ENCODE results near the gene ZSWIM8.
"Not testable (repeated sequence)": the region's sequence is repeated elsewhere in the genome, so short reads cannot be mapped to it uniquely, and the experiment has no call there.

Gene ZSWIM8

DNA sequence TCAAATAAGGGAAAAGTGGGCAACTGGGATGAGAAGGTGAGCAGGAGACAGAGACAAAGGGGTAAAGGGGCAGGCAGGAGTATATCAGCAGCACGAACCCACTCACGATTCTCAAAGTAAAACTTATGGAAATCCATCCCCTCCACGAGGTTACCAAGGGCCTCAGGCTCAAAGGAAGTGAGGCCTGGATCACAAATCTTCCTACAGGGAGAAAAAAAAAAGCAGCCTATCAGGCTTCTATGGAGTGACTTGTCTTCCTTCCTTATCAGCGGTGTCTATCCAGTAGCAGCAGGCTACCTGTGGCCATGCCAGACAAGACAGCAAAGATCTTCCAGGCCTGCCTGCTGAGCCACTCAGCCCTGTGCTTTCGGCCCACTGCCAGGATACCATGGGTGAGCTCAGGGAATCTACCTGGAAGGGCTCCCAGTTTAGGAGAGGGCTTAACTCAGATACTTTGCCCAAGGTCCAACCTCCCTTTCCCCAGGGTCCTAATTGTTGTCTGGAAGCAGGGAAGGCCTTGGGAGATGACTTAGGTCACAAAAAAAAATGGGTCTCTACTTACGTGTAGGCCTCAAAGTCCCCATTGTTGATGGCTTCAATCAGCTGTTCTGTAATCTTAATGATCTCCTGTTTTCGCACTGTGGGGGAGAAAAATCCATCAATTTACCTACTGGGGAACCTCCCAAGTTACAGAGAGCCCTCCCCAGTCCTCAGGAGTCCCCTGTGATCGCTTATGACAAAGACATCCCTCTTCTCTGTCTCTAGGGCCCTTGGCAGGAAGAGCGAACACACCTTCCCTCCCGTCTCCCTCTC, 31.7 kb downstream of the ZSWIM8 start:
- no peak for DNase-seq

- DNase-seq: no peak
Measured at GRCh38 chr10:73817826-73818225, 32.4 kb downstream of the ZSWIM8 start.

- no peak for DNase-seq
Measured at GRCh38 chr10:73818402-73818801, 33.0 kb downstream of the ZSWIM8 start.

- peak; percentile 38 to 59 for DNase-seq
Measured at GRCh38 chr10:73819081-73819480, 33.7 kb downstream of the ZSWIM8 start.

- no peak for DNase-seq
Measured at GRCh38 chr10:73819513-73820093, 34.2 kb downstream of the ZSWIM8 start.

GRCh38 chr10:73823391-73823790, 38.0 kb downstream of the ZSWIM8 start:
- DNase-seq: no peak

- no peak for DNase-seq
Measured at GRCh38 chr10:73824146-73824725, 38.8 kb downstream of the ZSWIM8 start.

- no peak for DNase-seq
Measured at GRCh38 chr10:73827346-73828089, 42.1 kb downstream of the ZSWIM8 start.

- DNase-seq: no peak
Measured at GRCh38 chr10:73828161-73828560, 42.8 kb downstream of the ZSWIM8 start.

DNA sequence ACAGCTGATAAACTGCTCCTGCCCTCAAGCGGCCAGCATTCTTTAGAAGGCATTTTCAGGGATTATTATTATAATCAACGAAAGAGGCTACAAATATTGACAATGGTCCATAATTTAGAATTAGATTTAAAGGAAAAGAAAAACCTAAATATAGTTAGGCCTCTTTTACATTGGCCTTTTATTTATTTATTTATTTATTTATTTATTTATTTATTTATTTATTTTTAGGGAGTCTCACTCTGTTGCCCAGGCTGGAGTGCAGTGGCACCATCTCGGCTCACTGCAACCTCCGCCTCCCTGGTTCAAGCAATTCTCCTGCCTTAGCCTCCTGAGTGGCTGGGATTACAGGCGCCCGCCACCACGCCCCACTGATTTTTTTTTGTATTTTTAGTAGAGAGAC, 43.7 kb downstream of the ZSWIM8 start:
- not testable (repeated sequence) for DNase-seq

- no peak for DNase-seq
Measured at GRCh38 chr10:73836427-73836980, 51.1 kb downstream of the ZSWIM8 start.

DNA sequence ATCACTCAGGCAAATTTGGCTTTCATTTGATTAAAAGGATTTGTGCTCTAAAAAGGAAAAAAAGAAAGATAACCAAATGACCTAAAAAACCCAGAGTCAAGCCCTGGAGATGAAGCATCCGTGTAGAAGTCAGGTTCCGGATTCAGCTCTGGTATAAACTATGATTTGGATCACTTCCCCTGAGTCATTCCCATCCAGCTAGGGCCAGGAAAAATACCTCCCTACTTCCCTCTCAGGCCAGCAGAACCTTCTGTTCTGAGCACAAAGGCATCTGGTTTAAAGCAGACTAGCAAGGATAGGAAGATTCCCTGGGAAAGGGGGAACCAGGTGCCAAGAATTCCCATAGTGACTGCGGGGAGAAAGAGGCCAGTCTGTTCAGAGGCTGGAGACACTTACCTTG, 51.7 kb downstream of the ZSWIM8 start:
- no peak for DNase-seq

GRCh38 chr10:73838008-73838567, 52.7 kb downstream of the ZSWIM8 start:
- no peak for DNase-seq

DNA sequence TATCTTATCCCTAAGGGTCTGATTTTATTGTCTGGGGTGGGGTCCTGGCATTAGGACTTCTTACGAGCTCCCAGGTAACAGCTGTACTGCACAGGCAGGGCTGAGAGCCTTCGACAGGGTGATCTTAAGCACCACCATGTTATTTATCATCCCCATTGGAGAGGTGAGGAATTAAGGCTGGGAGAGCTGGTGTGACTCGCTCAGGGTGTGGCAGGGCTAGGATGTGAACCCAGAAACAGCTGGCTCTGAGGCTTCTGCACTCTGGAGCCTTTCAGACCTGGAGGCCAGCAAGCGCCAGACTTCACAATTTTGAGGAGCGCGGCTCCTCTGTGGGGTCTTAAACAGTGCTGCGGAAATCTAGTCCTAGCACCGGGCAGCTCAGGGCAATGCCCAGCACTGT, 53.4 kb downstream of the ZSWIM8 start:
- no peak for DNase-seq

- DNase-seq: no peak
Measured at GRCh38 chr10:73839276-73839966, 54.0 kb downstream of the ZSWIM8 start.

DNA sequence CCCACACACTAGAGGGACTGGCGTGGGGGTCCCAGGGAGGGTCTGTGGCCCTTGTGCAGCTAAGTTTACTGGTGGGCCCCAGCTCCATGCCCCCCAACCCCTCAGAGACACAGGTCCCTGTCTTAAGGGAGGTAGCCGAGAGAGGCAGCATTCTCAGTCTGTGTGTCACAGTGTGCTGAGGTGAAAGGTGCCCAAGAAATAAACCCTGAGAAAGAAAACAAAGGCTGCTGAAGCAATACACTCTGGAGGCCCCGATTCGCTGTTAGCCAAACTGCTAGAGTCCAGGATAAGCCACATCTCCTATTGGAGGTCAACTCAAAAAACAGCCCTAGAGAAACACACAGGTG, 54.6 kb downstream of the ZSWIM8 start:
- no peak for DNase-seq

GRCh38 chr10:73840403-73841060, 55.1 kb downstream of the ZSWIM8 start:
- no peak for DNase-seq

- no peak for DNase-seq
Measured at GRCh38 chr10:73841061-73841421, 55.6 kb downstream of the ZSWIM8 start.

- DNase-seq: no peak
Measured at GRCh38 chr10:73841526-73842285, 56.3 kb downstream of the ZSWIM8 start.

GRCh38 chr10:73842349-73842748, 56.9 kb downstream of the ZSWIM8 start:
- no peak for DNase-seq

DNA sequence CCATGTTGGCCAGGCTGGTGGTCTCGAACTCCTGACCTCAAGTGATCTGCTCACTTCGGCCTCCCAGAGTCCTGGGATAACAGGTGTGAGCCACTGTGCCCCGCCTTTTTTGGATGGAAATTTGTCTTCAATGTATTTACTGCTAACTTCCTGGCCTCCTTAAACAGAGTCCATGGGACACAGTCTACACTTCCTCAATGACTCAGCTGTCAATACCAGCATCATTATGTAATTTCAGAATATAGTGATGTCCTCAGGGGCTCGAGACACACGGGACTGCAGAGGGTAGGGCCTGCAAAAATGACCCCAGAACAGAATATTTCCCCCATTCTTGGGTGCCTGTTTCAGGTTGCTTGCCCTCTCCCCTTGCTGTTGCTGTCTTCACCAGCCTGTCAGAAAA, 57.9 kb downstream of the ZSWIM8 start:
- peak; percentile 62 to 80 for DNase-seq
